GM23338 (cell line): ENCODE data around the gene ZFP36. TPM values are rescaled to one million over a fixed set of nuclear protein-coding genes. Genes with fewer than 3 reads are reported as not detected.
"Not testable (repeated sequence)": the region's sequence is repeated elsewhere in the genome, so short reads cannot be mapped to it uniquely, and the experiment has no call there.

Source experiments
- ATAC-seq: fragments of 200-7000 bp; cut with Tn5 transposase; 3 replicates; pipeline ENCODE4 v1.9.1; 2020
- DNase-seq: peaks from one replicate; pipeline ENCODE4 v3.0.0-alpha.2; 2015; ENCODE audit warnings: low spot score
- H2AFZ ChIP-seq: fragments of 200-600 bp; sonication (generic); 2 replicates; pipeline ENCODE4 v1.8.0; 2016; ENCODE audit warnings: antibody characterized with exemption, mild to moderate bottlenecking, moderate library complexity
- H3F3A ChIP-seq: fragments of 200-600 bp; sonication (generic); replicated peaks from 2 replicates; pipeline ENCODE4 v1.8.0; 2017; ENCODE audit warnings: antibody characterized with exemption, mixed run types, low read depth
- H3K27ac ChIP-seq: fragments of 200-600 bp; sonication (generic); 2 replicates; pipeline ENCODE4 v1.6.1; 2016; ENCODE audit warnings: low read depth
- H3K27me3 ChIP-seq: fragments of 200-600 bp; sonication (generic); 2 replicates; pipeline ENCODE4 v1.8.0; 2016; ENCODE audit warnings: mild to moderate bottlenecking, mixed run types, moderate library complexity; ENCODE audit not compliant: insufficient read depth
- H3K36me3 ChIP-seq: fragments of 200-600 bp; sonication (generic); 2 replicates; pipeline ENCODE4 v1.8.0; 2016; ENCODE audit warnings: mild to moderate bottlenecking; ENCODE audit not compliant: insufficient read depth
- H3K4me1 ChIP-seq: fragments of 200-600 bp; sonication (generic); 2 replicates; pipeline ENCODE4 v1.8.0; 2016; ENCODE audit warnings: mild to moderate bottlenecking, moderate library complexity; ENCODE audit not compliant: insufficient read depth
- H3K4me2 ChIP-seq: fragments of 200-600 bp; sonication (generic); 2 replicates; pipeline ENCODE4 v1.7.1; 2017; ENCODE audit warnings: mixed run types
- H3K4me3 ChIP-seq: fragments of 200-600 bp; sonication (generic); 2 replicates; pipeline ENCODE4 v1.6.1; 2016; ENCODE audit warnings: mixed run types
- H3K79me2 ChIP-seq: fragments of 200-600 bp; sonication (generic); replicated peaks from 2 replicates; pipeline ENCODE4 v1.8.0; 2017; ENCODE audit warnings: mild to moderate bottlenecking; ENCODE audit not compliant: insufficient read depth
- H3K9me2 ChIP-seq: fragments of 200-600 bp; sonication (generic); 2 replicates; pipeline ENCODE4 v1.8.0; 2017; ENCODE audit not compliant: insufficient read depth
- H4K20me1 ChIP-seq: fragments of 200-600 bp; sonication (generic); replicated peaks from 2 replicates; pipeline ENCODE4 v1.8.0; 2017; ENCODE audit warnings: mild to moderate bottlenecking; ENCODE audit not compliant: insufficient read depth
- H3K27ac Mint-ChIP-seq: 2 replicates; pipeline ENCODE4 v1.8.0; 2020; ENCODE audit warnings: inconsistent platforms, mild to moderate bottlenecking, moderate library complexity, mixed read lengths
- H3K27me3 Mint-ChIP-seq: 3 replicates; pipeline ENCODE4 v1.8.0; 2022; ENCODE audit warnings: low read depth, mild to moderate bottlenecking, moderate library complexity, mixed read lengths, inconsistent platforms; ENCODE audit not compliant: insufficient read depth, poor library complexity
- H3K36me3 Mint-ChIP-seq: 3 replicates; pipeline ENCODE4 v1.8.0; 2021; ENCODE audit warnings: low read depth, mild to moderate bottlenecking, inconsistent platforms, moderate library complexity, mixed read lengths
- H3K4me1 Mint-ChIP-seq: 3 replicates; pipeline ENCODE4 v1.8.0; 2020; ENCODE audit warnings: mild to moderate bottlenecking, inconsistent platforms, mixed read lengths
- H3K4me3 Mint-ChIP-seq: 3 replicates; pipeline ENCODE4 v1.8.0; 2021; ENCODE audit warnings: moderate library complexity, mild to moderate bottlenecking, inconsistent platforms, mixed read lengths
- H3K9me3 Mint-ChIP-seq: 3 replicates; pipeline ENCODE4 v1.8.0; 2020; ENCODE audit warnings: moderate library complexity, mild to moderate bottlenecking, inconsistent platforms, mixed read lengths
- EZH2phosphoT487 ChIP-seq: fragments of 200-600 bp; sonication (generic); IDR thresholded peaks from one replicate; pipeline ENCODE4 v1.8.1; 2018; ENCODE audit warnings: antibody characterized with exemption; ENCODE audit not compliant: unreplicated experiment
- JUNB ChIP-seq: IDR thresholded peaks from one replicate; pipeline ENCODE4 v1.6.1; 2016; ENCODE audit warnings: antibody characterized with exemption; ENCODE audit not compliant: unreplicated experiment
- REST ChIP-seq: IDR thresholded peaks from one replicate; pipeline ENCODE4 v1.6.1; 2018; ENCODE audit warnings: antibody characterized with exemption; ENCODE audit not compliant: unreplicated experiment
- STAT1 ChIP-seq: IDR thresholded peaks from one replicate; pipeline ENCODE4 v1.6.1; 2016; ENCODE audit warnings: antibody characterized with exemption; ENCODE audit not compliant: unreplicated experiment
- ZNF331 ChIP-seq: fragments of 250-450 bp; sonication (Bioruptor Pico); IDR thresholded peaks from 2 replicates; pipeline ENCODE4 v1.5.0; 2020; ENCODE audit warnings: low read depth, mild to moderate bottlenecking, moderate library complexity
- microRNA-seq: library from miRNA; unstranded; fragments of <30 nt; microRNA quantifications from one replicate; pipeline ENCODE4, GENCODE V29; 2017
- polyA plus RNA-seq: library from polyadenylated mRNA; unstranded; fragments of >200 nt; fragmentation: Nextera tagmentation; extraction: Ambion mirVana; gene quantifications from 2 replicates; pipeline ENCODE4 v1.2.1, GENCODE V29; 2016
- small RNA-seq: library from RNA; depleted of rRNA; stranded (forward); fragments of <200 nt; gene quantifications from one replicate; pipeline ENCODE3, GENCODE V24; 2014; ENCODE audit warnings: low replicate concordance
- total RNA-seq: library from RNA; depleted of rRNA; stranded (reverse); fragments of >200 nt; shearing (Covaris generic); gene quantifications from 2 replicates; pipeline ENCODE4 v1.2.3, GENCODE V29; 2014; rRNA removed
- TF ChIP-seq, protein P1 (sequence below): fragments of 250-450 bp; sonication (Bioruptor Pico); IDR thresholded peaks from 2 replicates; pipeline ENCODE4 v1.5.0; 2020; ENCODE audit warnings: mild to moderate bottlenecking, moderate library complexity

The ZFP36 gene
- total and polyA plus RNA-seq, 2 experiments from 2014 or later: 9.5 to 27.5 TPM

DNA sequence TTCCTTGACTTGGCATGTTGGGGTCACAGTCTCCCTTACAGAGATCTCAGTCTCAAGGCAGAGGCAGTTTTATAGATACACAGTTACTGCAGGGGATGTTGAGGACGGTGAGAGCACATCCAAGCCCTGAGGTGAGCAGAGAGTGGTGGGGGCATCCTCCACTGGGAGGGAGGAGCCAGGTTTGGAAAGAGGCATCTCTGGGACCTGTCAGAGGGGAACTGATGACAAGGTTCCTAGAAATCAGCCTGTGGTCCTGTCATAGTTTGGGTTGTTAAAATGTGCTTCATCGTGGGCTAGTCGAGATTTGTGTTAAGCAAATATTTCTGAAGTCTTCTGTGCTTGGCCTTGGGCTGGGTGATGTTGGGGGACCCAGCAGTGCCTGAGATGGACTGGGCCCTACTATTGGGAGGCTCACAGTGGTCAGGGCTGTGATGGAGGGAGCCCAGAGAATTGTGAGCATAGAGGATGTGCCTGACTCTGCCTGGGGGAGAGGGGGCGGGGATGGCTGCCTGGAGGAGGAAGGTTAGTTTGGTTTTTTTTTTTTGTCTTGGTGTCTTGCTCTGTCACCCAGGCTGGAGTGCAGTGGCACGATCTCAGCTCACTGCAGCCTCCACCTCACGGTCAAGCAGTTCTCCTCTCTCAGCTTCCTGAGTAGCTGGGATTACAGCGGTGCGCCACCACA lies 42.6 kb downstream of the ZFP36 start (continued):
- TF ChIP-seq, protein P1, sequence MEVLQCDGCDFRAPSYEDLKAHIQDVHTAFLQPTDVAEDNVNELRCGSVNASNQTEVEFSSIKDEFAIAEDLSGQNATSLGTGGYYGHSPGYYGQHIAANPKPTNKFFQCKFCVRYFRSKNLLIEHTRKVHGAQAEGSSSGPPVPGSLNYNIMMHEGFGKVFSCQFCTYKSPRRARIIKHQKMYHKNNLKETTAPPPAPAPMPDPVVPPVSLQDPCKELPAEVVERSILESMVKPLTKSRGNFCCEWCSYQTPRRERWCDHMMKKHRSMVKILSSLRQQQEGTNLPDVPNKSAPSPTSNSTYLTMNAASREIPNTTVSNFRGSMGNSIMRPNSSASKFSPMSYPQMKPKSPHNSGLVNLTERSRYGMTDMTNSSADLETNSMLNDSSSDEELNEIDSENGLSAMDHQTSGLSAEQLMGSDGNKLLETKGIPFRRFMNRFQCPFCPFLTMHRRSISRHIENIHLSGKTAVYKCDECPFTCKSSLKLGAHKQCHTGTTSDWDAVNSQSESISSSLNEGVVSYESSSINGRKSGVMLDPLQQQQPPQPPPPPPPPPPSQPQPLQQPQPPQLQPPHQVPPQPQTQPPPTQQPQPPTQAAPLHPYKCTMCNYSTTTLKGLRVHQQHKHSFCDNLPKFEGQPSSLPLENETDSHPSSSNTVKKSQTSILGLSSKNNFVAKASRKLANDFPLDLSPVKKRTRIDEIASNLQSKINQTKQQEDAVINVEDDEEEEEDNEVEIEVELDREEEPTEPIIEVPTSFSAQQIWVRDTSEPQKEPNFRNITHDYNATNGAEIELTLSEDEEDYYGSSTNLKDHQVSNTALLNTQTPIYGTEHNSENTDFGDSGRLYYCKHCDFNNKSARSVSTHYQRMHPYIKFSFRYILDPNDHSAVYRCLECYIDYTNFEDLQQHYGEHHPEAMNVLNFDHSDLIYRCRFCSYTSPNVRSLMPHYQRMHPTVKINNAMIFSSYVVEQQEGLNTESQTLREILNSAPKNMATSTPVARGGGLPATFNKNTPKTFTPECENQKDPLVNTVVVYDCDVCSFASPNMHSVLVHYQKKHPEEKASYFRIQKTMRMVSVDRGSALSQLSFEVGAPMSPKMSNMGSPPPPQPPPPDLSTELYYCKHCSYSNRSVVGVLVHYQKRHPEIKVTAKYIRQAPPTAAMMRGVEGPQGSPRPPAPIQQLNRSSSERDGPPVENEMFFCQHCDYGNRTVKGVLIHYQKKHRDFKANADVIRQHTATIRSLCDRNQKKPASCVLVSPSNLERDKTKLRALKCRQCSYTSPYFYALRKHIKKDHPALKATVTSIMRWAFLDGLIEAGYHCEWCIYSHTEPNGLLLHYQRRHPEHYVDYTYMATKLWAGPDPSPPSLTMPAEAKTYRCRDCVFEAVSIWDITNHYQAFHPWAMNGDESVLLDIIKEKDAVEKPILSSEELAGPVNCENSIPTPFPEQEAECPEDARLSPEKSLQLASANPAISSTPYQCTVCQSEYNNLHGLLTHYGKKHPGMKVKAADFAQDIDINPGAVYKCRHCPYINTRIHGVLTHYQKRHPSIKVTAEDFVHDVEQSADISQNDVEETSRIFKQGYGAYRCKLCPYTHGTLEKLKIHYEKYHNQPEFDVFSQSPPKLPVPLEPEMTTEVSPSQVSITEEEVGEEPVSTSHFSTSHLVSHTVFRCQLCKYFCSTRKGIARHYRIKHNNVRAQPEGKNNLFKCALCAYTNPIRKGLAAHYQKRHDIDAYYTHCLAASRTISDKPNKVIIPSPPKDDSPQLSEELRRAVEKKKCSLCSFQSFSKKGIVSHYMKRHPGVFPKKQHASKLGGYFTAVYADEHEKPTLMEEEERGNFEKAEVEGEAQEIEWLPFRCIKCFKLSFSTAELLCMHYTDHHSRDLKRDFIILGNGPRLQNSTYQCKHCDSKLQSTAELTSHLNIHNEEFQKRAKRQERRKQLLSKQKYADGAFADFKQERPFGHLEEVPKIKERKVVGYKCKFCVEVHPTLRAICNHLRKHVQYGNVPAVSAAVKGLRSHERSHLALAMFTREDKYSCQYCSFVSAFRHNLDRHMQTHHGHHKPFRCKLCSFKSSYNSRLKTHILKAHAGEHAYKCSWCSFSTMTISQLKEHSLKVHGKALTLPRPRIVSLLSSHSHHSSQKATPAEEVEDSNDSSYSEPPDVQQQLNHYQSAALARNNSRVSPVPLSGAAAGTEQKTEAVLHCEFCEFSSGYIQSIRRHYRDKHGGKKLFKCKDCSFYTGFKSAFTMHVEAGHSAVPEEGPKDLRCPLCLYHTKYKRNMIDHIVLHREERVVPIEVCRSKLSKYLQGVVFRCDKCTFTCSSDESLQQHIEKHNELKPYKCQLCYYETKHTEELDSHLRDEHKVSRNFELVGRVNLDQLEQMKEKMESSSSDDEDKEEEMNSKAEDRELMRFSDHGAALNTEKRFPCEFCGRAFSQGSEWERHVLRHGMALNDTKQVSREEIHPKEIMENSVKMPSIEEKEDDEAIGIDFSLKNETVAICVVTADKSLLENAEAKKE (CRISPR knock-in tag): no peak
- no peak for TF ChIP-seq REST
- TF ChIP-seq JUNB: no peak
- no peak for TF ChIP-seq EZH2phosphoT487
- no peak for TF ChIP-seq STAT1
- TF ChIP-seq ZNF331 (CRISPR knock-in tag): no peak

- H3K9me3 Mint-ChIP-seq: not testable (repeated sequence)
- peaks cover 31% of the 10 kb centered on the region for H4K20me1 ChIP-seq
Observed at GRCh38 chr19:39451257-39451656, 44.6 kb downstream of the ZFP36 start.

More at GRCh38 chr19:39451257-39451656, 44.6 kb downstream of the ZFP36 start:
- not testable (repeated sequence) for H3K4me3 ChIP-seq, H3K4me2 ChIP-seq, H3F3A ChIP-seq, H3K27me3 Mint-ChIP-seq, ATAC-seq, H3K27ac ChIP-seq, H3K27ac Mint-ChIP-seq, DNase-seq, H3K4me1 ChIP-seq, H2AFZ ChIP-seq, H3K27me3 ChIP-seq, H3K4me3 Mint-ChIP-seq, H3K4me1 Mint-ChIP-seq, H3K9me2 ChIP-seq, H3K36me3 ChIP-seq
- H3K36me3 Mint-ChIP-seq: peaks cover 47% of the 10 kb centered on the region
- H3K79me2 ChIP-seq: peaks cover 95% of the 10 kb centered on the region

Small RNA genes within 50 kb of the gene (microRNA-seq; reads per million reads assigned to microRNA genes)
- not detected for gene MIR4530

Small RNA genes within 50 kb of the gene (small RNA-seq; reads per million reads assigned to genes)
- gene MIR4530 (not detected), gene RN7SL566P (not detected)

Other genes starting within 250 kb of the ZFP36 start
- 3.8 and 6.2 TPM in 2 replicates for gene NCCRP1, start 209.9 kb upstream of the ZFP36 start, total RNA-seq
- 2.8 and 3.6 TPM in 2 replicates for gene NCCRP1, start 209.9 kb upstream of the ZFP36 start, polyA plus RNA-seq
- gene SYCN, start 202.6 kb upstream of the ZFP36 start, total RNA-seq: not detected in 2 replicates
- gene SYCN, start 202.6 kb upstream of the ZFP36 start, polyA plus RNA-seq: not detected in 2 replicates
- gene IFNL3, start 161.8 kb upstream of the ZFP36 start, total RNA-seq: not detected in 2 replicates
- not detected in 2 replicates for gene IFNL3, start 161.8 kb upstream of the ZFP36 start, polyA plus RNA-seq
- gene IFNL4, start 158.0 kb upstream of the ZFP36 start, total RNA-seq: not detected in 2 replicates
- not detected in 2 replicates for gene IFNL4, start 158.0 kb upstream of the ZFP36 start, polyA plus RNA-seq
- not detected in 2 replicates for gene IFNL2, start 138.5 kb upstream of the ZFP36 start, total RNA-seq
- not detected in 2 replicates for gene IFNL2, start 138.5 kb upstream of the ZFP36 start, polyA plus RNA-seq
- not detected in 2 replicates for gene IFNL1, start 110.4 kb upstream of the ZFP36 start, total RNA-seq
- not detected in 2 replicates for gene IFNL1, start 110.4 kb upstream of the ZFP36 start, polyA plus RNA-seq
- 8.1 and 10.0 TPM in 2 replicates for gene LRFN1, start 86.0 kb upstream of the ZFP36 start, total RNA-seq
- 3.2 and 4.1 TPM in 2 replicates for gene LRFN1, start 86.0 kb upstream of the ZFP36 start, polyA plus RNA-seq
- gene GMFG, start 70.8 kb upstream of the ZFP36 start, total RNA-seq: not detected in 2 replicates
- gene GMFG, start 70.8 kb upstream of the ZFP36 start, polyA plus RNA-seq: 1.0 and 1.3 TPM in 2 replicates
- gene SAMD4B, start 64.4 kb upstream of the ZFP36 start, total RNA-seq: 124 and 172 TPM in 2 replicates
- 104 and 107 TPM in 2 replicates for gene SAMD4B, start 64.4 kb upstream of the ZFP36 start, polyA plus RNA-seq
- gene PAF1, start 15.7 kb upstream of the ZFP36 start, total RNA-seq: 24.6 and 47.3 TPM in 2 replicates
- gene PAF1, start 15.7 kb upstream of the ZFP36 start, polyA plus RNA-seq: 21.3 and 22.1 TPM in 2 replicates
- gene MED29, start 15.5 kb upstream of the ZFP36 start, total RNA-seq: 62.0 and 63.0 TPM in 2 replicates
- 26.1 and 27.5 TPM in 2 replicates for gene MED29, start 15.5 kb upstream of the ZFP36 start, polyA plus RNA-seq
- 35.2 and 41.3 TPM in 2 replicates for gene PLEKHG2, start 5.8 kb downstream of the ZFP36 start, total RNA-seq
- 15.5 and 16.2 TPM in 2 replicates for gene PLEKHG2, start 5.8 kb downstream of the ZFP36 start, polyA plus RNA-seq
- 106 and 207 TPM in 2 replicates for gene RPS16, start 29.1 kb downstream of the ZFP36 start, total RNA-seq
- 1,901 and 2,135 TPM in 2 replicates for gene RPS16, start 29.1 kb downstream of the ZFP36 start, polyA plus RNA-seq
- 75.0 and 108 TPM in 2 replicates for gene SUPT5H, start 38.7 kb downstream of the ZFP36 start, total RNA-seq
- gene SUPT5H, start 38.7 kb downstream of the ZFP36 start, polyA plus RNA-seq: 144 and 150 TPM in 2 replicates
- 119 and 120 TPM in 2 replicates for gene TIMM50, start 74.0 kb downstream of the ZFP36 start, total RNA-seq
- 139 and 145 TPM in 2 replicates for gene TIMM50, start 74.0 kb downstream of the ZFP36 start, polyA plus RNA-seq
- 15.6 and 19.1 TPM in 2 replicates for gene DLL3, start 92.1 kb downstream of the ZFP36 start, total RNA-seq
- gene DLL3, start 92.1 kb downstream of the ZFP36 start, polyA plus RNA-seq: 9.8 and 9.9 TPM in 2 replicates
- 8.7 and 13.8 TPM in 2 replicates for gene SELENOV, start 108.3 kb downstream of the ZFP36 start, total RNA-seq
- gene SELENOV, start 108.3 kb downstream of the ZFP36 start, polyA plus RNA-seq: 8.0 and 12.4 TPM in 2 replicates
- gene EID2B, start 126.0 kb downstream of the ZFP36 start, total RNA-seq: 2.5 and 4.7 TPM in 2 replicates
- gene EID2B, start 126.0 kb downstream of the ZFP36 start, polyA plus RNA-seq: 4.1 and 4.6 TPM in 2 replicates
- gene EID2, start 133.3 kb downstream of the ZFP36 start, total RNA-seq: 22.8 and 25.2 TPM in 2 replicates
- 24.4 and 24.6 TPM in 2 replicates for gene EID2, start 133.3 kb downstream of the ZFP36 start, polyA plus RNA-seq
- gene LGALS13, start 195.7 kb downstream of the ZFP36 start, total RNA-seq: not detected in 2 replicates
- gene LGALS13, start 195.7 kb downstream of the ZFP36 start, polyA plus RNA-seq: not detected in 2 replicates
- gene LGALS16, start 249.1 kb downstream of the ZFP36 start, total RNA-seq: not detected in 2 replicates
- gene LGALS16, start 249.1 kb downstream of the ZFP36 start, polyA plus RNA-seq: not detected in 2 replicates